Motor neuron (in vitro differentiated cells): ENCODE results near the gene DEPDC1B. TPM values are rescaled to one million over a fixed set of nuclear protein-coding genes. Genes with fewer than 3 reads are reported as not detected.
"Not testable (repeated sequence)": the region's sequence is repeated elsewhere in the genome, so short reads cannot be mapped to it uniquely, and the experiment has no call there.

Experiments
- ATAC-seq, 8 experiments: fragments of 200-7000 bp; cut with Tn5 transposase; replicated peaks in 6 of 8; 2 replicates each; pipeline ENCODE4 v1.8.0; 2021; ENCODE audit warnings: mild to moderate bottlenecking in 8 of 8, moderate library complexity in 8 of 8
- H3K27ac ChIP-seq, 2 donors: fragments of 250-450 bp; sonication (Bioruptor Pico); 2 replicates each; pipeline ENCODE4 v1.9.0; 2021; ENCODE audit warnings: antibody characterized with exemption in 2 of 2, mild to moderate bottlenecking in 2 of 2, moderate library complexity in 1 of 2
- H3K4me1 ChIP-seq, 2 donors: fragments of 250-450 bp; sonication (Bioruptor Pico); replicated peaks in 1 of 2; 2 replicates each; pipeline ENCODE4 v1.6.1; 2021; ENCODE audit warnings: antibody characterized with exemption in 2 of 2, mild to moderate bottlenecking in 2 of 2, moderate library complexity in 1 of 2
- H3K4me3 ChIP-seq, 5 donors: fragments of 250-450 bp; sonication (Bioruptor Pico); 2 replicates each; pipeline ENCODE4 v1.9.0; 2021; ENCODE audit warnings: antibody characterized with exemption in 5 of 5, mild to moderate bottlenecking in 5 of 5, moderate library complexity in 4 of 5
- WGBS, 10 experiments: fragments of 450-650 bp; shearing (Covaris generic); methylation state at CpG; one replicate each; pipeline ENCODE4 v1.0.0; 2022; 5-methylcytosine and 5-hydroxymethylcytosine counted together
- in situ Hi-C, 9 experiments: fragments of 400-800 bp; cut with MboI; loops; one replicate each; pipeline ENCODE4 v1.15.0; 2021; ENCODE audit warnings: low sequenced_read_pairs in 9 of 9, low pct_unique_long_range_greater_than_20kb in 2 of 9; ENCODE audit not compliant: unreplicated experiment in 9 of 9
- total RNA-seq, 8 experiments: library from RNA; unstranded; fragments of 300-600 nt; gene quantifications; 2 replicates each; pipeline versions ENCODE4 v1.2.3 to v1.2.4, GENCODE V29; 2022

DEPDC1B gene
- total RNA-seq, 8 experiments from 2014 or later = 0.71 to 24.9 (median 2.8) TPM

DNA sequence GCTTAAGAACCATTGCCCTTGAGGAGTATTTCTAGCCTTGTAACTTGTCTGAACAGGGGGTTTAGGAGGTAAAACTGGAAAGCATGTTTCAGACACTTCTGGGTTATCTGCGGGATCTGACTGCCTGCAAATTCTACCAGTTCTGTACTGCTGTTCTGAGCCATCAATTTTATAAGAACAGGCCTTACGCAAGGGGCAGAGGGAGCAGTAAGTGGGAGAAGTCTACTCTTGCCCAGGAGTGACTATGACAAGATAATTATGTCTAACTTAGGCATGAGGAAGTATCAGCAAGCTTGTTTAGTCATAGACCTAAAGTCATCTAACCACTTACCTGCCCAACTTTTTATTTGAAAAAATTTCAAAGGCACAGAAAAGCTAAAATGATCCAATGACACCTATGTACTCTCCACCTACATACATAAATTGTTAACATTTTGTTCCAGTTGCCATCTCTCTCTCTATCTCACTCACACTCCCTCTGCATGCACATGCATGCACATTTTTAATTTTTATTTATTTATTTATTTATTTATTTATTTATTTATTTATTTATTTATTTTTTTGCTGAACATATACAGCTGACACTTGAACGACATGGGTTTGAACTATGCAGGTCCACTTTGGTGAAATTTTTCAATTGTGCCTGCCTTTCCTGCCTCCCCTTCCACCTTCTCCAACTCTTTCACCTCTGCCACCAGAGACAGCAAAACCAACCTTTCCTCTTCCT lies 18.4 kb upstream of the DEPDC1B start:
- 14 to 87% (median 64%) methylated on average over 1 to 3 of the region's 3 CpGs; no CpG with 5 or more reads in 1 of the 10 experiments for WGBS, 10 experiments
- no peak overlapping the region for H3K4me3 ChIP-seq
- no peak for ATAC-seq
- H3K27ac ChIP-seq = no peak overlapping the region
- in situ Hi-C loops = no loop called here
- no peaks in the 10 kb centered on the region for H3K4me1 ChIP-seq

DNA sequence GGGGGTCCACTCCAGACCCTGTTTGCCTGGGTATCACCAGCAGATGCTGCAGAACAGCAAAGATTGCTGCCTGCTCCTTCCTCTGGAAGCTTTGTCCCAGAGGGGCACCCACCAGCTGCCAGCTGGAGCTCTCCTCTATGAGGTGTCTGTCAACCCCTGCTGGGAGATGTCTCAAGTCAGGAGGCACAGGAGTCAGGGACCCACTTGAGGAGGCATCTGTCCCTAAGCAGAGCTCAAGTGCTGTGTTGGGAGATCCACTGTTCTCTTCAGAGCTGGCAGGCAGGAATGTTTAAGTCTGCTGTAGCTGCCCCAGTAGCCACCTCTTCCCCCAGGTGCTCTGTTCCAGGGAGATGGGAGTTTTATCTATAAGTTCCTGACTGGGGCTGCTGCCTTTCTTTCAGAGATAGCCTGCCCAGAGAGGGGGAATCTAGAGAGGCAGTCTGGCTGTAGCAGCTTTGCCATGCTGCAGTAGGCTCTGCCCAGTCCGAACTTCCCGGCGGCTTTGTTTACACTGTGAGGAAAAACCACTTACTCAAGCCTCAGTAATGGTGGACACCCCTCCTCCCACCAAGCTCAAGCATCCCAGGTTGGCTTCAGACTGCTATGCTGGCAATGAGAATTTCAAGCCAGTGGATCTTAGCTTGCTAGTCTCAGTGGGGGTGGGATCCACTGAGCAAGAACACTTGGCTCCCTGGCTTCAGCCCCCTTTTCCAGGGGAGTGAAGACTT lies 15.4 kb upstream of the DEPDC1B start:
- H3K4me1 ChIP-seq, ATAC-seq, in situ Hi-C loops, H3K27ac ChIP-seq, H3K4me3 ChIP-seq: not testable (repeated sequence)
- 80 to 100% (median 90%) methylated on average over 2 to 3 of the region's 3 CpGs; no CpG with 5 or more reads in 7 of the 10 experiments for WGBS, 10 experiments

DNA sequence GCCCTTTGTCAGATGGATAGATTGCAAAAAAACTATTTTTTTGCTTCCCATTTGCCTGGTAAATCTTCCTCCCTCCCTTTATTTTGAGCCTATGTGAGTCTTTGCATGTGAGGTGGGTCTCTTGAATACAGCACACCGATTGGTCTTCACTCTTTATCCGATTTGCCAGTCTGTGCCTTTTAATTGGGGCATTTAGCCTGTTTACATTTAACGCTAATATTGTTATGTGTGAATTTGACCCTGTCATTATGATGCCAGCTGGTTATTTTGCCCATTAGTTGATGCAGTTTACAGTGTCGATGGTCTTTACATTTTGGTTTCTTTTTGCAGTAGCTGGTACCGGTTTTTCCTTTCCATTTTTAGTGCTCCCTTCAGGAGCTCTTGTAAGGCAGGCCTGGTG lies 13.0 kb upstream of the DEPDC1B start:
- WGBS, 10 experiments = 42 to 100% (median 79%) methylated on average over 2 to 5 of the region's 5 CpGs; no CpG with 5 or more reads in 1 of the 10 experiments
- in situ Hi-C loops = no loop called here
- no peak for ATAC-seq
- H3K4me1 ChIP-seq = no peaks in the 10 kb centered on the region
- H3K4me3 ChIP-seq = no peak overlapping the region
- H3K27ac ChIP-seq = no peak overlapping the region

DNA sequence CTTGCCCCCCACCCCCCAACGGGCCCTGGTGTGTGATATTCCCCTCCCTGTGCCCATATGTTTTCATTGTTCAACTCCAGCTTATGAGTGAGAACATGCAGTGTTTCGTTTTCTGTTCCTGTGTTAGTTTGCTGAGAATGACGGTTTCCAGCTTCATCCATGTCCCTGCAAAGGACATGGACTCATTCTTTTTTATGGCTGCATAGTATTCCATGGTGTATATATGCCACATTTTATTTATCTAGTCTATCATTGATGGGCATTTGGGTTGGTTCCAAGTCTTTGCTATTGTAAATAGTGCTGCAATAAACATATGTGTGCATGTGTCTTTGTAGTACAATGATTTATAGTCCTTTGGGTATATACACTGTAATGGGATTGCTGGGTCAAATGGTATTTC lies 11.9 kb upstream of the DEPDC1B start:
- ATAC-seq, in situ Hi-C loops: not testable (repeated sequence)
- 20% methylated on average over 1 of the region's 3 CpGs; no CpG with 5 or more reads in 9 of the 10 experiments for WGBS, 10 experiments

DNA sequence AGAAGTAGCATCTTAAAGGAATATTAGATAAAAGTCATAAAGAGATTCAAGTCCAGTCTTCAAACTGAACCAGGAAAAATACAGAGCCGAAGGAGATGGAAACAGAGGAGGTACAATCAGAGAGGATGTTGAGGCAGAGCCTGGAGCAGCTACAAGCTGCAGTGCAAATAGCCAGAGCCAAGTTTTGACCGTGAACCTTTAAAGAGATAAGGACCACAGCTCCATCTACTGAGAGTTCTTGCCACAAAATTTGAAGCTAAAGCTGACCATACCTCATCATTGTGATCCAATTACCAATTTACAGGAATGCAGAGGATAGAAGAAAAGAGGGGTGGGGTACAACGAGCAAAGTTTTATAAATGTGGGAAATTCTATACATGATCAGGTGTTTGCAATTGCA lies 10.4 kb upstream of the DEPDC1B start:
- in situ Hi-C loops = no loop called here
- no peaks in the 10 kb centered on the region for H3K4me1 ChIP-seq
- no peak overlapping the region for H3K4me3 ChIP-seq
- no peak overlapping the region for H3K27ac ChIP-seq
- 14 to 74% (median 58%) methylated on average over 1 to 3 of the region's 3 CpGs; no CpG with 5 or more reads in 1 of the 10 experiments for WGBS, 10 experiments
- no peak for ATAC-seq

More for the DNA sequence above, 11.9 kb upstream of the DEPDC1B start:
- not testable (repeated sequence) for H3K4me1 ChIP-seq, H3K27ac ChIP-seq, H3K4me3 ChIP-seq

DNA sequence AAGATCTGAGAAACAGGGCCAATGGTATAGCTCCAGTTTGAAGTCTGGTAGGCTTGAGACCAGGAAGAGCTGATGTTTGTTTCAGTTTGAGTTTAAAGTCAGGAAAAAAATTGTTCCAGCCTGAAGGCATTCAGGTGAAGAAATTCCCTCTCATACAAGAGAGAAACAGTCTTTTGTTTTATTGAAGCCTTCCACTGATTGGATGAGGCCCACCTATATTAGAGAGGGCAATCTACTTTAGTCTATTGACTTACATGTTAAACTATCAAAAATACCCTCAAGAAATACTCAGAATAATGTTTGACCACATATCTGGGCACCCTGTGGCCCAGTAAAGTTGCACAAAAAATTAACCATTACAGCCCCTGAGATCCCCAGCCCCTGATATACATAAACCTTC lies 5.2 kb upstream of the DEPDC1B start:
- no peak overlapping the region for H3K4me3 ChIP-seq
- ATAC-seq = no peak
- in situ Hi-C loops = no loop called here
- H3K27ac ChIP-seq = no peak overlapping the region
- peaks cover 5 to 6% of the 10 kb centered on the region in 2 donors for H3K4me1 ChIP-seq

DNA sequence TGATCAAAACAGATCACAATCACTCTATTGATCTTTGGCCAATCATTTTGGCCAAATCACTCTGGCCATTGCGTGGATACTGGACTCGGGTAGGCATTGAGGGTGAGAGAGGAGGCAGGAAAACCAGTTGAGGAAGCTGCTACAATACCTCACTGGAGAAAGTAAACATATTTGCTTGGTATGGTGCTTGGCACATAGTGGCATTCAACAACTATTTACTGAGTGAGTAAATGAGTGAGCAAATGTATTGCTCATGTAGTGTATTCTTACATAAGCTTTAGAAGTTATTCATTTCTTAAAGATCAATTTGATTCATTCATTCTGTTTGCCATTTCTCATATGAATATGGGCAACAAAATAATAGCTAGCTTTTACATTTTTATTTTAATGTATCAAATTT lies 4.0 kb upstream of the DEPDC1B start:
- in situ Hi-C loops = no loop called here
- WGBS, 10 experiments = 53 to 100% (median 86%) methylated on average over 1 to 2 of the region's 2 CpGs; no CpG with 5 or more reads in 3 of the 10 experiments
- Histone ChIP-seq H3K4me1 (peaks cover 5 to 6% of the 10 kb centered on the region in 2 donors), H3K27ac (no peak overlapping the region), H3K4me3 (no peak overlapping the region)
- no peak for ATAC-seq

DNA sequence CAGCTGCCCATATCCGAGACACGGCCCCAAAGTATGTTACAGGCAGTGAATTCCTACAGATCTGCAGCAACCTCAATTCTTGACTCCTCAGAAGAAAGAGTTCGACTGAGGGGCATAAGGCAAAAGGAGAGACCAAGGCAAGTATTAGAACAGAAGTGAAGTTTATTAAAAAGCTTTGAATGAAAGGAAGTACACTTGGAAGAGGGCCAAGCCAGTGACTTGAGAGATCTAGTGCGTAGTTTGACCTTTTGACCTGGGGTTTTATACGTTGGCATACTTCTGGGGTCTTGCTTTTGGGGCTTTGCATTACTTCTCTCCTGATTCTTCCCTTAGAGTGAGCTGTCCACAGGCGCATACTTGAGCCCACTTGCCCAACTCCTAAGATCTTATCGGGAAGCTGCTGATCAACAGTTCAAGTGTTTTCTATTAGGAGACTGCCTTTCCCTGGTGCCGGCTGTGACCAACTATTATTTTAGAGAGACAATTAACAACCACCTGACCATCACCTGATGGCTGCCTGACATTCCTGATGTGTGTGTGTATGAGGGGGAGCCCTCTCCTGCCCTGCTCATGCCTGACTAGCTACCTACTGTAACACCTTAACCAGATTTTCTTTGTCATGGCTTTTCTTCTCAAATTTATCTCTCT lies 1.5 kb upstream of the DEPDC1B start:
- in situ Hi-C loops = no loop called here
- H3K27ac ChIP-seq = no peak overlapping the region
- no peak for ATAC-seq
- peaks cover 9 to 11% of the 10 kb centered on the region in 2 donors for H3K4me1 ChIP-seq
- 30 to 96% (median 90%) methylated on average over 1 to 7 of the region's 8 CpGs; no CpG with 5 or more reads in 1 of the 10 experiments for WGBS, 10 experiments
- H3K4me3 ChIP-seq = no peak overlapping the region

DNA sequence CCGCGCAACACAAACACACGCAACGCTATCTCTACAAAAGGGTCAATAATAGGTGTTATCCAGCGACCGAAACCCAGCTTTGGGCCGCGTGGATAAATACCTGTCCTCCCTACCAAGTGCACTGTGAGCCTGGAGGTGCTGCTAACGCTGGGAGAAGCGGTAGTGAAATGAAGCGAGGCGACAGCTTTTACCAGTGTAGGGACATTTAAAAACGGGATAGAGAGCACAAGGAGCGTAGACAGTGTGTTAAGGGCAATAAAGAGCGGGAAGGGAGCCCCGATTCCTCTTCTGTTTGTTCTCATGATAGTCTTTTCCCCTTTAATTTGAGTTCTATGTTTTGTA lies 421 bp upstream of the DEPDC1B start:
- peaks cover 9 to 11% of the 10 kb centered on the region in 2 donors for H3K4me1 ChIP-seq
- H3K4me3 ChIP-seq = peak overlapping the region; percentile 58 to 97 (median 78)
- H3K27ac ChIP-seq = peak overlapping the region; percentile 38 to 56
- peak in 7 of 8 experiments; percentile 4 to 27 (median 11) for ATAC-seq
- in situ Hi-C loops = no loop called here
- WGBS, 10 experiments = 0 to 12% (median 1%) methylated on average over 3 to 12 of the region's 16 CpGs; no CpG with 5 or more reads in 5 of the 10 experiments

DNA sequence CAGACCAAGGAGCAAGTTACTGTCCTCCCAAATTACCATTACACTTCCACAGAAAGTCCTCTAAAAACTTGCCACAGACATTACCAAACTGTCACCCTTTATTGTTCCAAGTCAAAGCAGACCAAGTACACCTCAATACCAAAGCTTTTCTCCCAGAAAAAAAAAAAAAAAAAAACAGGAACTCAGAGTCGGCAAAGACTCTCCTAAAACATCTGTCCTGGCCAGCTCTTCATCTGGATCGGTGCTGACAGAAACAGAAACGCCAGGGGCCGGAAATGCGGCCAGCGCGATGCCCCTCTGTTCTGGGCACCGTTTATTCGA lies 718 bp downstream of the DEPDC1B start:
- Histone ChIP-seq H3K4me1 (peaks cover 9 to 11% of the 10 kb centered on the region in 2 donors), H3K27ac (peak overlapping the region; percentile 38 to 70), H3K4me3 (peak overlapping the region; percentile 58 to 97 (median 78))
- in situ Hi-C loops = loop anchor here in 3 of 9 experiments (25.0 kb wide), 3 partner anchors 188 to 1238 kb away; partner anchors contain the start of genes ERCC8 (in 1 of the 3) and NDUFAF2 (in 1 of the 3)
- no peak for ATAC-seq
- WGBS, 10 experiments = 0 to 13% (median 0%) methylated on average over 1 to 9 of the region's 9 CpGs; no CpG with 5 or more reads in 4 of the 10 experiments

DNA sequence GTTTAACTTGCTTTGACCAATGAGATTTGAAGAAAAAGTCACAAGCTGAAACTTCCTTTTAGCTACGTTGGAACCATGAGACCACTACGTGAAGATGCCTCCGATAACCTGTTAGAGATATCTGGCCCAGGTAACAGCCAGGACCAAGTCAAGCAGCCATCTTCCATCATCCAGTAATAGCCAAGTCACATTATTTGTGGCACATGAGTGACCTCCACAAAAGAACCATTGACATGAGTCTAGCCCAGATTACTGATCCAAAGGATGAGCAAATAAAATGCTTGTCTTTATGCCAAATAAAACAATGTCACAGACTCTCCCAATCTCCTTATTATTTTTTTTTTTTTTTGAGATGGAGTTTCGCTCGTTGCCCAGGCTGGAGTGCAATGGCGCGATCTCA lies 1.6 kb downstream of the DEPDC1B start:
- ATAC-seq = no peak
- in situ Hi-C loops = loop anchor here in 3 of 9 experiments (25.0 kb wide), 3 partner anchors 189 to 1239 kb away; partner anchors contain the start of genes ERCC8 (in 1 of the 3) and NDUFAF2 (in 1 of the 3)
- no peak overlapping the region for H3K4me3 ChIP-seq
- peaks cover 9 to 11% of the 10 kb centered on the region in 2 donors for H3K4me1 ChIP-seq
- H3K27ac ChIP-seq = no peak overlapping the region
- 78 to 100% (median 92%) methylated on average over 2 to 7 of the region's 7 CpGs; no CpG with 5 or more reads in 3 of the 10 experiments for WGBS, 10 experiments

DNA sequence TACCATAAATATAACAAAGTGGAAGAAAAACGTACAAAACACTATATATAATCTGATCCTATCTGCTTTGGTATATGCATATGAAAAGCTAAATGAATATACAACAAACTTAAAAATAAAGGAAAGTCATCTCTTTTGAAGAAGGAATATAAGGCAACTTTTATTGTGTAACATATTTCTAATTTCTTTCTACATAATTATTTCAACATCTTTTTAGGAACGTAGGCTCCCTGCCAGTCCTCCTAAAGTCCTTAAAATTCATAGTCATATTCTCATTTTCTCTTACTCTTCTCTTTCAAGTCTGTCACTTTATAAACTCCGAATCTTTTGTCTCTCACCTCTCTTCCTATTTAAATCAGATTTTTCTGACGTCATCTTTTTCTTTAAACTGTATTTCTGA lies 9.6 kb downstream of the DEPDC1B start:
- Histone ChIP-seq H3K27ac (no peak overlapping the region), H3K4me3 (no peak overlapping the region), H3K4me1 (no peaks in the 10 kb centered on the region)
- ATAC-seq = no peak
- in situ Hi-C loops = loop anchor here in 3 of 9 experiments (25.0 kb wide), 3 partner anchors 197 to 1247 kb away; partner anchors contain the start of genes ERCC8 (in 1 of the 3) and NDUFAF2 (in 1 of the 3)
- 59 to 96% (median 91%) methylated on average over 4 of the region's 4 CpGs for WGBS, 10 experiments

DNA sequence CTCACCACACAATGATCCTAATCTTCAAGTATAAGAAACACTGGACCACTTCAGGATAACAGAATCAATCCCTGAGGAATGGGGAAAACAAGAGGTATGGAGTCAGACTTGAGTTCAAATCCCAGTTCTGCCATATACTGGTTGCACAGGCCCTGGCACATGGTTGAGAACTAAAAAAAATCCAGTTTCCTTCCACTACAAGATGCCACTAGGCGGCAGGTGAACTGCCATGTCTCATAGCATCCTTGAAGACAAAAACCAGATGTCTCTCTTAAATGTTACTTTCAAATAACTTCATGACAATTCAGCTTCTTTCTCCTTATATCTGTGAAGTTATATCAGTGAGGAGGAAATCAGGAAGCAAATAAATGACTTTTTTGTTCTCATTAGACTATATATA lies 11.0 kb downstream of the DEPDC1B start:
- H3K4me1 ChIP-seq = no peaks in the 10 kb centered on the region
- in situ Hi-C loops = loop anchor here in 3 of 9 experiments (25.0 kb wide), 3 partner anchors 198 to 1248 kb away; partner anchors contain the start of genes ERCC8 (in 1 of the 3) and NDUFAF2 (in 1 of the 3)
- no peak for ATAC-seq
- no peak overlapping the region for H3K27ac ChIP-seq
- 67 to 100% (median 100%) methylated on average over 1 of the region's 1 CpG; no CpG with 5 or more reads in 2 of the 10 experiments for WGBS, 10 experiments
- H3K4me3 ChIP-seq = no peak overlapping the region
